Transverse colon (tissue), 4 donors: ENCODE results near the gene EPS8L3.

Experiments
- EP300 ChIP-seq: sonication (generic); formaldehyde crosslinking; IDR thresholded peaks from one replicate; pipeline ENCODE4 v1.6.1; 2017; ENCODE audit warnings: antibody characterized with exemption, low read depth
- POLR2A ChIP-seq: fragments of 450-650 bp; IDR thresholded peaks from one replicate; pipeline ENCODE4 v1.6.1; 2016; ENCODE audit warnings: antibody characterized with exemption, mild to moderate bottlenecking, moderate library complexity
- POLR2AphosphoS5 ChIP-seq, 3 donors: sonication (generic); formaldehyde crosslinking; IDR thresholded peaks; one replicate each; pipeline ENCODE4 v1.6.1; 2016; ENCODE audit warnings: antibody characterized with exemption in 3 of 3
- TF ChIP-seq, protein P1 (sequence below), 5 experiments: fragments of 200-600 bp in 3 of 5; fragments of 450-650 bp in 2 of 5; sonication (generic) in 3 of 5; IDR thresholded peaks; 1 replicate in 2 of 5; 2 replicates in 3 of 5; pipeline ENCODE4 v1.5.1; 2016 to 2017; ENCODE audit warnings: antibody characterized with exemption in 5 of 5, inconsistent platforms in 3 of 5, mild to moderate bottlenecking in 2 of 5, moderate library complexity in 1 of 5

GRCh38 chr1:109713636-109714035 is 50.1 kb downstream of the EPS8L3 start:
- TF ChIP-seq, protein P1, sequence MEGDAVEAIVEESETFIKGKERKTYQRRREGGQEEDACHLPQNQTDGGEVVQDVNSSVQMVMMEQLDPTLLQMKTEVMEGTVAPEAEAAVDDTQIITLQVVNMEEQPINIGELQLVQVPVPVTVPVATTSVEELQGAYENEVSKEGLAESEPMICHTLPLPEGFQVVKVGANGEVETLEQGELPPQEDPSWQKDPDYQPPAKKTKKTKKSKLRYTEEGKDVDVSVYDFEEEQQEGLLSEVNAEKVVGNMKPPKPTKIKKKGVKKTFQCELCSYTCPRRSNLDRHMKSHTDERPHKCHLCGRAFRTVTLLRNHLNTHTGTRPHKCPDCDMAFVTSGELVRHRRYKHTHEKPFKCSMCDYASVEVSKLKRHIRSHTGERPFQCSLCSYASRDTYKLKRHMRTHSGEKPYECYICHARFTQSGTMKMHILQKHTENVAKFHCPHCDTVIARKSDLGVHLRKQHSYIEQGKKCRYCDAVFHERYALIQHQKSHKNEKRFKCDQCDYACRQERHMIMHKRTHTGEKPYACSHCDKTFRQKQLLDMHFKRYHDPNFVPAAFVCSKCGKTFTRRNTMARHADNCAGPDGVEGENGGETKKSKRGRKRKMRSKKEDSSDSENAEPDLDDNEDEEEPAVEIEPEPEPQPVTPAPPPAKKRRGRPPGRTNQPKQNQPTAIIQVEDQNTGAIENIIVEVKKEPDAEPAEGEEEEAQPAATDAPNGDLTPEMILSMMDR (IDR thresholded peaks at IDR 0.05): no peak
- TF ChIP-seq POLR2A (no peak), POLR2AphosphoS5 (IDR thresholded peaks at IDR 0.05) (no peak), EP300 (no peak)
